ENCODE measurements around the gene ASB15. TPM values are rescaled to one million over a fixed set of nuclear protein-coding genes. Genes with fewer than 3 reads are reported as not detected.

The ASB15 gene
- total RNA-seq, 1 experiment from 2014 or later = not detected

DNA sequence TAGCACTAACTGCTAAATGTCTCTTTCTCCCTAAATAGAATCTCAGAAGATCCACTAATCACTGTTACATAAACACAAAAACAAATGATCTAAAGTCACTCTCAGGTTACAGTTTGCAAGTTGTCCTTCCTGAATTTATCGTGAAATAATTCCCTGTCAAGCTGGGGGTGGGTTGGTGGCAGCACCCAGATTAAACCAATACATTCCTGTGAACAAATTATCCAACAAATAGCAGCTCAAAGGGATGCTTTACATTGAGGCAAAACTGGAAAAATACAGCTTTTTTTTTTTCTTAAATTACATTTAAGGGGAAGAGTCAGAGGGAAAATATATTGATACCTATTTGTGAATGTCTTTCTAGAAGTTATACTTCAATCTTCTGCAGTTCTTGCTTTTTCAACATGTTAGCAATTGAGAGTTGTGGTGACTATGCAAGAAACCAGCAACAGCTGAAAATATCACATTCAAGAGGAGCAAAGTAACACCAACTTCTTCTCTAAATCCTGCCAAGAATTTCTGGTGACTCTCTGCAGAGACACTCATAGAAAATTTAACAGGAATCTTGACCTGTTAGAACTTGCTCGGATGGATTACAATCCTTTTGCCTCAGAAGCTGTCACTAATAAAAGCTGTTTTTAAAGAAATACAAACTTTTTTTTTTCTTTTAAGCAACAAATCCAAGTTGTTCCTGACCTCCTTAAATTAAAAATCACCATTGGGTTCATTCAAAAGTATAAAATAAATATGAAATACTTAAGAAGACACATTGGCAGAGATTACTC is 73.0 kb downstream of the ASB15 start:
- ChIA-PET CTCF (no interaction called here), POLR2A (no interaction called here)
- no peaks in the 10 kb centered on the region for H3K4me1 ChIP-seq (ENCODE audit: control insufficient read depth, insufficient read depth, low read length)
- ATAC-seq = no peak
- TF ChIP-seq POLR2AphosphoS5 (IDR thresholded peaks at IDR 0.05; ENCODE audit: low read depth, low read length) = no peak
- TF ChIP-seq TCF7L2 (IDR thresholded peaks at IDR 0.05; ENCODE audit: low read depth, low read length) = no peak
- TF ChIP-seq, protein P1, sequence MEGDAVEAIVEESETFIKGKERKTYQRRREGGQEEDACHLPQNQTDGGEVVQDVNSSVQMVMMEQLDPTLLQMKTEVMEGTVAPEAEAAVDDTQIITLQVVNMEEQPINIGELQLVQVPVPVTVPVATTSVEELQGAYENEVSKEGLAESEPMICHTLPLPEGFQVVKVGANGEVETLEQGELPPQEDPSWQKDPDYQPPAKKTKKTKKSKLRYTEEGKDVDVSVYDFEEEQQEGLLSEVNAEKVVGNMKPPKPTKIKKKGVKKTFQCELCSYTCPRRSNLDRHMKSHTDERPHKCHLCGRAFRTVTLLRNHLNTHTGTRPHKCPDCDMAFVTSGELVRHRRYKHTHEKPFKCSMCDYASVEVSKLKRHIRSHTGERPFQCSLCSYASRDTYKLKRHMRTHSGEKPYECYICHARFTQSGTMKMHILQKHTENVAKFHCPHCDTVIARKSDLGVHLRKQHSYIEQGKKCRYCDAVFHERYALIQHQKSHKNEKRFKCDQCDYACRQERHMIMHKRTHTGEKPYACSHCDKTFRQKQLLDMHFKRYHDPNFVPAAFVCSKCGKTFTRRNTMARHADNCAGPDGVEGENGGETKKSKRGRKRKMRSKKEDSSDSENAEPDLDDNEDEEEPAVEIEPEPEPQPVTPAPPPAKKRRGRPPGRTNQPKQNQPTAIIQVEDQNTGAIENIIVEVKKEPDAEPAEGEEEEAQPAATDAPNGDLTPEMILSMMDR (IDR thresholded peaks at IDR 0.05) = no peak
- TF ChIP-seq SIN3A (IDR thresholded peaks at IDR 0.05; ENCODE audit: borderline replicate concordance, insufficient read depth, low read depth, low read length) = no peak
- TF ChIP-seq, protein P2, sequence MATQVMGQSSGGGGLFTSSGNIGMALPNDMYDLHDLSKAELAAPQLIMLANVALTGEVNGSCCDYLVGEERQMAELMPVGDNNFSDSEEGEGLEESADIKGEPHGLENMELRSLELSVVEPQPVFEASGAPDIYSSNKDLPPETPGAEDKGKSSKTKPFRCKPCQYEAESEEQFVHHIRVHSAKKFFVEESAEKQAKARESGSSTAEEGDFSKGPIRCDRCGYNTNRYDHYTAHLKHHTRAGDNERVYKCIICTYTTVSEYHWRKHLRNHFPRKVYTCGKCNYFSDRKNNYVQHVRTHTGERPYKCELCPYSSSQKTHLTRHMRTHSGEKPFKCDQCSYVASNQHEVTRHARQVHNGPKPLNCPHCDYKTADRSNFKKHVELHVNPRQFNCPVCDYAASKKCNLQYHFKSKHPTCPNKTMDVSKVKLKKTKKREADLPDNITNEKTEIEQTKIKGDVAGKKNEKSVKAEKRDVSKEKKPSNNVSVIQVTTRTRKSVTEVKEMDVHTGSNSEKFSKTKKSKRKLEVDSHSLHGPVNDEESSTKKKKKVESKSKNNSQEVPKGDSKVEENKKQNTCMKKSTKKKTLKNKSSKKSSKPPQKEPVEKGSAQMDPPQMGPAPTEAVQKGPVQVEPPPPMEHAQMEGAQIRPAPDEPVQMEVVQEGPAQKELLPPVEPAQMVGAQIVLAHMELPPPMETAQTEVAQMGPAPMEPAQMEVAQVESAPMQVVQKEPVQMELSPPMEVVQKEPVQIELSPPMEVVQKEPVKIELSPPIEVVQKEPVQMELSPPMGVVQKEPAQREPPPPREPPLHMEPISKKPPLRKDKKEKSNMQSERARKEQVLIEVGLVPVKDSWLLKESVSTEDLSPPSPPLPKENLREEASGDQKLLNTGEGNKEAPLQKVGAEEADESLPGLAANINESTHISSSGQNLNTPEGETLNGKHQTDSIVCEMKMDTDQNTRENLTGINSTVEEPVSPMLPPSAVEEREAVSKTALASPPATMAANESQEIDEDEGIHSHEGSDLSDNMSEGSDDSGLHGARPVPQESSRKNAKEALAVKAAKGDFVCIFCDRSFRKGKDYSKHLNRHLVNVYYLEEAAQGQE (IDR thresholded peaks at IDR 0.05; ENCODE audit: insufficient read depth in 1 of 2, low read depth in 2 of 2, low read length in 1 of 2) = no peak
- H3K36me3 ChIP-seq (ENCODE audit: control insufficient read depth, insufficient read depth, low read length) = no peaks in the 10 kb centered on the region
- no TSS peak for BruUV-seq (replicated peaks)
- no peak for DNase-seq (ENCODE audit: low read depth, low spot score)
- no peak overlapping the region for H3K27ac ChIP-seq (ENCODE audit: low read length)
- intact Hi-C loops (cut with micrococcal nuclease; ENCODE audit: unreplicated experiment) (no loop called here), in situ Hi-C loops (cut with HindIII; ENCODE audit: low pct_unique_long_range_greater_than_20kb, low sequenced_read_pairs) (no loop called here)
- H3K9me3 ChIP-seq (ENCODE audit: control insufficient read depth, insufficient read depth, low read depth, low read length) = no peaks in the 10 kb centered on the region
- H3K27me3 ChIP-seq (ENCODE audit: control insufficient read depth, insufficient read depth, low read length) = no peaks in the 10 kb centered on the region
- H3K4me3 ChIP-seq (ENCODE audit: low read depth in 2 of 2, low read length in 2 of 2) = no peak overlapping the region

DNA sequence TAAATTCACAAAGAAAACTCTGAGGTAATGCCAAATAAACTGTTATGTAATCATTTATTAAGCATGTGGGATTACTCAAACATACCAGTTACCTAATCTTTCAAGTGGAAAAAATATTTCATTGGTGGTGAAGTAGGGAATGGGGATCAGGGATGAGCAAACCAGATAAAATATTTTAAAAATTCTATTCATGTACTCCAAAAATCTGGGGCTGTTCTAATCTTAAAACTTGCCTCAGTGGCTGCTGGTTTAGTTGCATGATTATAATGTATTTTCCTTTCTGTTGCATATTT is 73.5 kb downstream of the ASB15 start:
- intact Hi-C loops (cut with micrococcal nuclease; ENCODE audit: unreplicated experiment) (no loop called here), in situ Hi-C loops (cut with HindIII; ENCODE audit: low pct_unique_long_range_greater_than_20kb, low sequenced_read_pairs) (no loop called here)
- H3K36me3 ChIP-seq (ENCODE audit: control insufficient read depth, insufficient read depth, low read length) = no peaks in the 10 kb centered on the region; the same call in 1 of the 2 replicates
- H3K27me3 ChIP-seq (ENCODE audit: control insufficient read depth, insufficient read depth, low read length) = no peaks in the 10 kb centered on the region
- no peaks in the 10 kb centered on the region for H3K9me3 ChIP-seq (ENCODE audit: control insufficient read depth, insufficient read depth, low read depth, low read length)
- ATAC-seq = no peak
- no peak overlapping the region for H3K27ac ChIP-seq (ENCODE audit: low read length)
- TF ChIP-seq, protein P2 (IDR thresholded peaks at IDR 0.05; ENCODE audit: insufficient read depth in 1 of 2, low read depth in 2 of 2, low read length in 1 of 2) = no peak
- TF ChIP-seq, protein P1 (IDR thresholded peaks at IDR 0.05) = no peak
- TF ChIP-seq POLR2AphosphoS5 (IDR thresholded peaks at IDR 0.05; ENCODE audit: low read depth, low read length) (no peak), TCF7L2 (IDR thresholded peaks at IDR 0.05; ENCODE audit: low read depth, low read length) (no peak), SIN3A (IDR thresholded peaks at IDR 0.05; ENCODE audit: borderline replicate concordance, insufficient read depth, low read depth, low read length) (no peak)
- no peak overlapping the region for H3K4me3 ChIP-seq (ENCODE audit: low read depth in 2 of 2, low read length in 2 of 2)
- no TSS peak for BruUV-seq (replicated peaks)
- POLR2A ChIA-PET = no interaction called here
- no peak for DNase-seq (ENCODE audit: low read depth, low spot score)
- CTCF ChIA-PET = no interaction called here
- no peaks in the 10 kb centered on the region for H3K4me1 ChIP-seq (ENCODE audit: control insufficient read depth, insufficient read depth, low read length)

Data from Panc1 (cell line).